ENCODE results near the gene ZDHHC24. TPM values are rescaled to one million over a fixed set of nuclear protein-coding genes. Genes with fewer than 3 reads are reported as not detected.

The ZDHHC24 gene
- total RNA-seq, 4 donors from 2014 or later: 9.9 to 18.0 (median 14.7) TPM

DNA sequence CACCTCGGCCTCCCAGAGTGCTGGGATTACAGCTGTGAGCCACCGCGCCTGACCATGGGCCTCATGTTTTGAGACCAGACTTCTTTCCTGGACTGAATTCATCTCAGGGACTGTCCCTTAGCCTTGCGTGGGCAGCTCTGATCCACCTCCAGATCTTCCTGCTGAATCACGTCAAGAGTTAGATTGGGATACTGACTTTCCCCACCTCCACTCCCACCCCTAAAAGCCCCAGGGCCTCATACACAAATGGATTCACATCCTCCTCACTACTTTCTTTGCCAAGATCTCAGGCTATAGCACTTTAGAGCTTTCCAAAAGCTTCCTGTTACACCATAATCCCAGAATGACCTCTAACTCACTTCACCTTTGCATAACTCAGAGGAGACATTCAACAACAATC, 35.0 kb upstream of the ZDHHC24 start:
- TF ChIP-seq POLR2A (IDR thresholded peaks at IDR 0.05) (no peak), CTCF (IDR thresholded peaks at IDR 0.05) (no peak)
- no peak for DNase-seq (ENCODE audit: low spot score in 2 of 2)
- no peak overlapping the region for H3K4me3 ChIP-seq (ENCODE audit: low read depth, poor library complexity, severe bottlenecking)
- 68 to 76% methylated on average over 5 of the region's 5 CpGs for WGBS, 2 donors
- intact Hi-C loops (cut with DNase I; ENCODE audit: low total_unique reads): no loop called here

DNA sequence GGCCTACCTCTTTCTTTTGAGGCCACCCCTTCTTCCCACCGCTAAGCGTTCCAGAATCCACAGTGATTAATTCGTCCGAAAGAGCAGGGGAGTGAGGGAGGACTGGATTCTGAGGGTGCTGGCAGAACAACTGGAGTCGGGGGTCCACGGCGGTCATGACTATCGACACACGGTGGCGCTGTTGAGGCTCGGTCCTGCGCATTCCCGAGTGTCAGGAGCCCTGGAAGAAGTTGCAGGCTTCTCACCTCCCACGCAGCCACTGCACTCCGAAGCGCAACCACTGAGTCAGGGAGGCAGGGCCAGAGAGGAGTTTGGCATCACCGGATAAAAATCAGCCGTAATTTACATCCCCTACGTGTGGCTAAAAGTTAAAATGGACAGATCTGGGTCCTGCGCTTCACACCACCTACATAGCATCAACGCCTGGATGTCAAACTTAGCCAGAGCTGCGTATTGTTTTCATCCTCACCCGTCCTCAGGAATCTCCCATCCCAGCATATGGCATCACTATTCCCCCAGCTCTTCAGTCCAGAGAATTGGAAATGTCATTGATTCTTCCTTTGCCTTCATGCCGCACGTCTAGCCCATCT, 33.3 kb upstream of the ZDHHC24 start:
- peak in 1 of 3 donors; percentile 53 for TF ChIP-seq CTCF (IDR thresholded peaks at IDR 0.05)
- no peak for TF ChIP-seq POLR2A (IDR thresholded peaks at IDR 0.05)
- no peak overlapping the region for H3K4me3 ChIP-seq (ENCODE audit: low read depth, poor library complexity, severe bottlenecking)
- peak; percentile 37 to 96 for DNase-seq (ENCODE audit: low spot score in 2 of 2)
- 20% methylated on average over 23 to 25 of the region's 25 CpGs for WGBS, 2 donors
- intact Hi-C loops (cut with DNase I; ENCODE audit: low total_unique reads): no loop called here

GRCh38 chr11:66570850-66571180, 25.0 kb upstream of the ZDHHC24 start:
- TF ChIP-seq POLR2A (IDR thresholded peaks at IDR 0.05) (no peak), CTCF (IDR thresholded peaks at IDR 0.05) (no peak)
- no peak for DNase-seq (ENCODE audit: low spot score in 2 of 2)
- intact Hi-C loops (cut with DNase I; ENCODE audit: low total_unique reads): no loop called here
- WGBS, 2 donors: 72 to 80% methylated on average over 2 of the region's 2 CpGs
- no peak overlapping the region for H3K4me3 ChIP-seq (ENCODE audit: low read depth, poor library complexity, severe bottlenecking)

- H3K4me3 ChIP-seq (ENCODE audit: low read depth, poor library complexity, severe bottlenecking): no peak overlapping the region
- intact Hi-C loops (cut with DNase I; ENCODE audit: low total_unique reads): no loop called here
- TF ChIP-seq CTCF (IDR thresholded peaks at IDR 0.05): no peak
- TF ChIP-seq POLR2A (IDR thresholded peaks at IDR 0.05): no peak
- 68 to 72% methylated on average over 5 of the region's 5 CpGs for WGBS, 2 donors
- DNase-seq (ENCODE audit: low spot score in 2 of 2): no peak
Observed at GRCh38 chr11:66570079-66570849, 24.4 kb upstream of the ZDHHC24 start.

DNA sequence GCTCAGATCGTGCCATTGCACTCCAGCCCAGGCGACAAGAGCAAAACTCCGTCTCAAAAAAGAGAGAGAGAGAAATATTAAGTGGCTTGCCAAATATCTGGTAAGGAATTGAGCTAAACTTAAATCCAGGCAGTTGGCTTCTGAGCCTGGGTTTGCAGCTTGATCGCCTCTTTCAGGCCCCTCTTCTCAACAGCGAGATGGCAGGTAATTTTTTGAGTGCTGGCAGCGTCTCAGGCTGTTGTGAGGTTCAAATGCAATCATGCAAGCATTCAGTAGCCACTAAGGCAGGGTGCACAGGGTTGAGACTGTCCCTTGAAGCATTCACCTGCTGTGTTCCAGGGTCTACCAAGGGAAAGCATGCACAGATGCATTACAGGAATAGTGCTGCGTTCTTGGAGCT, 23.2 kb upstream of the ZDHHC24 start:
- no peak for TF ChIP-seq POLR2A (IDR thresholded peaks at IDR 0.05)
- TF ChIP-seq CTCF (IDR thresholded peaks at IDR 0.05): no peak
- intact Hi-C loops (cut with DNase I; ENCODE audit: low total_unique reads): no loop called here
- DNase-seq (ENCODE audit: low spot score in 2 of 2): no peak
- 80 to 86% methylated on average over 7 of the region's 7 CpGs for WGBS, 2 donors
- H3K4me3 ChIP-seq (ENCODE audit: low read depth, poor library complexity, severe bottlenecking): no peak overlapping the region

Measured in lower leg skin (tissue), 4 donors.